Measurements from ENCODE around the gene TPCN1. TPM values are rescaled to one million over a fixed set of nuclear protein-coding genes. Genes with fewer than 3 reads are reported as not detected.

The TPCN1 gene
- total RNA-seq, 1 experiment from 2014 or later: 42.7 TPM

DNA sequence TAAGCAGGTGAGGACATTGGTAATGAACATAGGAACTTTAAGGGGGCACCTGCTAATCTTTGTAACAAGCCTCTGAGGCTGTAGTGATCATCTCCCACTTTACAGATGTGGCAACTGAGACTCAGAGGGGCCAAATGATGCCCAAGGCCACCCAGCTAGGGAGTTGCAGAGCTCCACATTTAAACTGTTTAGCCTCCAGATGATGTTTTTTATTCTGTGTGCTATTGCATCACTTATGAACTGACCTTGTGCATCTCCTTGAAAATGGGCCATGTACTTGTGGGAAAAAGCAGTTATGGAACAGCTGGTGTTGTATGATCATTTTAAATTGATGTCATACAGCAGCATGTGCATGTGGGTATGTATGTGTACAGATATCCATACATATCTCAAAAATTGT is 41.4 kb downstream of the TPCN1 start:
- BruUV-seq (replicated peaks): no TSS peak

DNA sequence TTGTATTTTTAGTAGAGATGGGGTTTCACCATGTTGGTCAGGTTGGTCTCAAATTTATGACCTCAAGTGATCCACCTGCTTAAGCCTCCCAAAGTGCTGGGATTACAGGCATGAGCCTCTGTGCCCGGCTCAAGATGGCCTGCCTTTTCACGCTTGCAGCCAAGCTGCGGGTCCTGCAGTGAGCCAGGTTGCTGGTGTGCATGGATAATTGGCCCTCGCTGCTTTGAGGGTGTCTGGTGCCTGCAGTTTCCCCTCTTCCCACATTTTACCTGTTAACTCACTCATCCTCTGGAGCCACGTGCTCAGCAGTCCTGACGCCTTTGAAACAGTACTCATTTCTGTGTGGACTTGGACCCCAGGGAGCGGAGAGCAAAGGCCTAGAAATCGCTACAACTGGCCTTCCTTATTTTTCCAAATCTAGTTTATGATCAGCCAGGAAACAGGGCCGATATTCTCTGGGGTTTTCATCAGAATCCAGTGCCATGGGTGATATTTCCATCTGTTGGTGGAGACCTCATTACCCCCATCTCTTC is 42.2 kb downstream of the TPCN1 start:
- Histone ChIP-seq H3K9me2 (ENCODE audit: insufficient read depth) (no peaks in the 10 kb centered on the region), H4K20me1 (ENCODE audit: insufficient read depth) (no peaks in the 10 kb centered on the region), H3K9me3 (ENCODE audit: insufficient read depth, low read depth) (no peaks in the 10 kb centered on the region), H3K4me2 (no peak overlapping the region), H2AFZ (no peak overlapping the region), H3K4me3 (no peak overlapping the region), H3K27me3 (ENCODE audit: insufficient read depth, low read depth) (no peaks in the 10 kb centered on the region), H3K4me1 (replicated peaks; ENCODE audit: insufficient read depth) (no peaks in the 10 kb centered on the region; the same call in 1 of the 2 replicates), H3K27ac (no peak overlapping the region), H3K79me2 (ENCODE audit: low read depth) (no peaks in the 10 kb centered on the region), H3K36me3 (ENCODE audit: low read depth) (0 out of 2 replicates have a peak, but pooled peaks cover 5% of the 10 kb centered on the region), H3F3A (ENCODE audit: insufficient read depth, low read depth) (0 out of 2 replicates have a peak, but pooled peaks cover 5% of the 10 kb centered on the region)
- intact Hi-C loops (cut with micrococcal nuclease; ENCODE audit: unreplicated experiment): no loop called here
- ChIA-PET POLR2A (ENCODE audit: unreplicated experiment) (no interaction called here), CTCF (no interaction called here)
- no peak for TF ChIP-seq EZH2 (IDR thresholded peaks at IDR 0.05; ENCODE audit: low read depth)
- TF ChIP-seq, protein P1, sequence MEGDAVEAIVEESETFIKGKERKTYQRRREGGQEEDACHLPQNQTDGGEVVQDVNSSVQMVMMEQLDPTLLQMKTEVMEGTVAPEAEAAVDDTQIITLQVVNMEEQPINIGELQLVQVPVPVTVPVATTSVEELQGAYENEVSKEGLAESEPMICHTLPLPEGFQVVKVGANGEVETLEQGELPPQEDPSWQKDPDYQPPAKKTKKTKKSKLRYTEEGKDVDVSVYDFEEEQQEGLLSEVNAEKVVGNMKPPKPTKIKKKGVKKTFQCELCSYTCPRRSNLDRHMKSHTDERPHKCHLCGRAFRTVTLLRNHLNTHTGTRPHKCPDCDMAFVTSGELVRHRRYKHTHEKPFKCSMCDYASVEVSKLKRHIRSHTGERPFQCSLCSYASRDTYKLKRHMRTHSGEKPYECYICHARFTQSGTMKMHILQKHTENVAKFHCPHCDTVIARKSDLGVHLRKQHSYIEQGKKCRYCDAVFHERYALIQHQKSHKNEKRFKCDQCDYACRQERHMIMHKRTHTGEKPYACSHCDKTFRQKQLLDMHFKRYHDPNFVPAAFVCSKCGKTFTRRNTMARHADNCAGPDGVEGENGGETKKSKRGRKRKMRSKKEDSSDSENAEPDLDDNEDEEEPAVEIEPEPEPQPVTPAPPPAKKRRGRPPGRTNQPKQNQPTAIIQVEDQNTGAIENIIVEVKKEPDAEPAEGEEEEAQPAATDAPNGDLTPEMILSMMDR (conservative IDR thresholded peaks at IDR 0.05): no peak
- DNase-seq: no peak
- BruUV-seq (replicated peaks): no TSS peak

More for the DNA sequence above, 41.4 kb downstream of the TPCN1 start:
- H3K27ac ChIP-seq: no peak overlapping the region
- no peak overlapping the region for H3K4me3 ChIP-seq
- no peak overlapping the region for H3K4me2 ChIP-seq
- intact Hi-C loops (cut with micrococcal nuclease; ENCODE audit: unreplicated experiment): no loop called here
- no peaks in the 10 kb centered on the region for H3K9me2 ChIP-seq (ENCODE audit: insufficient read depth)
- CTCF ChIA-PET: no interaction called here
- H2AFZ ChIP-seq: no peak overlapping the region
- DNase-seq: no peak
- no peaks in the 10 kb centered on the region for H3K27me3 ChIP-seq (ENCODE audit: insufficient read depth, low read depth)
- no peaks in the 10 kb centered on the region for H3K9me3 ChIP-seq (ENCODE audit: insufficient read depth, low read depth)
- H3K4me1 ChIP-seq (replicated peaks; ENCODE audit: insufficient read depth): no peaks in the 10 kb centered on the region; the same call in 1 of the 2 replicates
- POLR2A ChIA-PET (ENCODE audit: unreplicated experiment): no interaction called here
- 0 out of 2 replicates have a peak, but pooled peaks cover 5% of the 10 kb centered on the region for H3K36me3 ChIP-seq (ENCODE audit: low read depth)
- H3F3A ChIP-seq (ENCODE audit: insufficient read depth, low read depth): 0 out of 2 replicates have a peak, but pooled peaks cover 5% of the 10 kb centered on the region
- H3K79me2 ChIP-seq (ENCODE audit: low read depth): no peaks in the 10 kb centered on the region
- TF ChIP-seq, protein P1 (conservative IDR thresholded peaks at IDR 0.05): no peak
- no peak for TF ChIP-seq EZH2 (IDR thresholded peaks at IDR 0.05; ENCODE audit: low read depth)
- H4K20me1 ChIP-seq (ENCODE audit: insufficient read depth): no peaks in the 10 kb centered on the region

DNA sequence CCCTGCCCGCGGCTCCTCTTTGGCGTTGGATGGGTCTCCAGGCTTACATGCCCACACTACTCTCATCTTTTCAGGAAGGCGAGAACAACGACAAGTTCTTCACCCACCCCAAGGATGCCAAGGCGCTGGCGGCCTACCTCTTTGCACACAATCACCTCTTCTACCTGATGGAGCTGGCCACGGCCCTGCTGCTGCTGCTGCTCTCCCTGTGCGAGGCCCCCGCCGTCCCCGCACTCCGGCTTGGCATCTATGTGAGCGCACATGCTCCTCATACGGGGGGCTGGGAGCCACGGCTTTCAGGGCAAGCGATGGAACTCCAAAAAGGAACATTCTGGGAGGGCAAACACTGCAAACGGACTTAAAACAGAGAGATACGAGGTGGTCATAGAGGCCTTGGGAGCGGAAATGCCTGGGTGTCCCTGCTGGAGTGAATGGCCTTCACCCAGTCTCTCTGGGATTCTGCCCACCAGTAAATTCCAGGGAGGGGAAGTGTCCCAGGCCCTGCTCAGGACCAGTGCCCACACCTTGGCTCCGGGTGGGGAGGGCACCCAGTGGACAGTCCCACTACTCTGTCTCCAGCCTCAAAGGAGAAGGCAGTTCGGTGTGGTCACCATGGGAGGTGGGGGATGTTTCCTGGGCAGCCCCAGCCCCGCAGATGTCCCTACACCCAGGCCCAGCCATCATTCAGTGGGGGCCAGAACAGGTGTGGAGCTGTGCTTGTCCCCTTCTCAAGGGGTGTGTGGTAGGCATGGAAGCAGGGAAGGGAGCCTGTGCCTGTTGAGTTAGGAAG is 45.0 kb downstream of the TPCN1 start:
- H3F3A ChIP-seq (ENCODE audit: insufficient read depth, low read depth): 0 out of 2 replicates have a peak, but pooled peaks cover 5% of the 10 kb centered on the region
- no peaks in the 10 kb centered on the region for H3K79me2 ChIP-seq (ENCODE audit: low read depth)
- no peak overlapping the region for H3K4me3 ChIP-seq
- no peaks in the 10 kb centered on the region; the same call in 1 of the 2 replicates for H3K4me1 ChIP-seq (replicated peaks; ENCODE audit: insufficient read depth)
- no TSS peak for BruUV-seq (replicated peaks)
- 0 out of 2 replicates have a peak, but pooled peaks cover 5% of the 10 kb centered on the region for H3K36me3 ChIP-seq (ENCODE audit: low read depth)
- H3K9me2 ChIP-seq (ENCODE audit: insufficient read depth): no peaks in the 10 kb centered on the region
- TF ChIP-seq, protein P1 (conservative IDR thresholded peaks at IDR 0.05): no peak
- TF ChIP-seq EZH2 (IDR thresholded peaks at IDR 0.05; ENCODE audit: low read depth): no peak
- H3K4me2 ChIP-seq: no peak overlapping the region
- CTCF ChIA-PET: no interaction called here
- intact Hi-C loops (cut with micrococcal nuclease; ENCODE audit: unreplicated experiment): no loop called here
- H3K9me3 ChIP-seq (ENCODE audit: insufficient read depth, low read depth): no peaks in the 10 kb centered on the region
- DNase-seq: no peak
- no peaks in the 10 kb centered on the region for H4K20me1 ChIP-seq (ENCODE audit: insufficient read depth)
- POLR2A ChIA-PET (ENCODE audit: unreplicated experiment): no interaction called here
- no peak overlapping the region for H3K27ac ChIP-seq
- H3K27me3 ChIP-seq (ENCODE audit: insufficient read depth, low read depth): no peaks in the 10 kb centered on the region
- no peak overlapping the region for H2AFZ ChIP-seq

All from PC-9 (cell line).